Measurements from ENCODE around the gene SPSB4.

Gene SPSB4

GRCh38 chr3:141055536-141056445 is 4.6 kb downstream of the SPSB4 start:
- DNase-seq = no peak

- DNase-seq = no peak
These were observed 5.6 kb downstream of the SPSB4 start for GRCh38 chr3:141056751-141057171.

- DNase-seq = no peak
These were observed 6.3 kb downstream of the SPSB4 start for GRCh38 chr3:141057436-141057835.

- no peak for DNase-seq
These were observed 7.0 kb downstream of the SPSB4 start for GRCh38 chr3:141057946-141058800.

- DNase-seq = no peak
These were observed 7.8 kb downstream of the SPSB4 start for GRCh38 chr3:141058996-141059395.

GRCh38 chr3:141059816-141060215 is 8.7 kb downstream of the SPSB4 start:
- DNase-seq = no peak

- DNase-seq = no peak
These were observed 9.2 kb downstream of the SPSB4 start for GRCh38 chr3:141060327-141060726.

- DNase-seq = no peak
These were observed 12.7 kb downstream of the SPSB4 start for GRCh38 chr3:141063831-141064230.

GRCh38 chr3:141064255-141064926 is 13.2 kb downstream of the SPSB4 start:
- DNase-seq = no peak

- DNase-seq = no peak
These were observed 14.1 kb downstream of the SPSB4 start for GRCh38 chr3:141065258-141065657.

- DNase-seq = no peak
These were observed 15.0 kb downstream of the SPSB4 start for GRCh38 chr3:141065841-141066805.

GRCh38 chr3:141067206-141067974 is 16.2 kb downstream of the SPSB4 start:
- DNase-seq = no peak

GRCh38 chr3:141070229-141070628 is 19.1 kb downstream of the SPSB4 start:
- DNase-seq = no peak

GRCh38 chr3:141070727-141071357 is 19.7 kb downstream of the SPSB4 start:
- no peak for DNase-seq

- no peak for DNase-seq
These were observed 20.6 kb downstream of the SPSB4 start for GRCh38 chr3:141071681-141072260.

GRCh38 chr3:141072950-141073349 is 21.8 kb downstream of the SPSB4 start:
- no peak for DNase-seq

GRCh38 chr3:141073580-141073979 is 22.4 kb downstream of the SPSB4 start:
- no peak for DNase-seq

- no peak for DNase-seq
These were observed 23.4 kb downstream of the SPSB4 start for GRCh38 chr3:141074529-141074928.

GRCh38 chr3:141076036-141076773 is 25.1 kb downstream of the SPSB4 start:
- DNase-seq = no peak

All from NCI-H2081 treated with DMSO at 0.1 percent for 48 hours (cell line).